MCF 10A (cell line): Measurements from ENCODE around the gene GGA2. TPM values are rescaled to one million over a fixed set of nuclear protein-coding genes. Genes with fewer than 3 reads are reported as not detected.

ENCODE experiments used
- Bru-seq: library from RNA; stranded (reverse); fragments of 400-500 nt; gene quantifications from one replicate; lab custom pipeline; 2021; lab: Mats Ljungman, UMichigan
- BruChase-seq, 2 experiments: library from RNA; stranded (reverse); fragments of 400-500 nt; gene quantifications; one replicate each; lab custom pipeline; 2021; lab: Mats Ljungman, UMichigan
- BruUV-seq: library from RNA; stranded (reverse); fragments of 400-500 nt; replicated peaks from 2 replicates; lab custom pipeline; 2021; lab: Mats Ljungman, UMichigan
- CTCF ChIA-PET: fragments of 300-600 bp; sonication (Branson Sonifier 250); formaldehyde crosslinking; extraction: SDS; loops from one replicate; lab custom pipeline; 2021; ENCODE audit warnings: antibody characterized with exemption, inconsistent platforms; lab: Yijun Ruan, JAX
- POLR2A ChIA-PET: fragments of 300-600, 350-650 bp; sonication (Branson Sonifier 250); formaldehyde crosslinking; extraction: SDS; loops from one replicate; lab custom pipeline; 2020; ENCODE audit warnings: antibody characterized with exemption, inconsistent platforms; lab: Yijun Ruan, JAX
- DNase-seq: peaks from one replicate; pipeline ENCODE4 v3.0.0-alpha.2; 2018; ENCODE audit not compliant: unreplicated experiment
- H3K27ac Mint-ChIP-seq: one replicate; pipeline ENCODE4 v1.8.0; 2022; ENCODE audit warnings: mild to moderate bottlenecking, low read depth, mixed read lengths; ENCODE audit not compliant: unreplicated experiment
- H3K27me3 Mint-ChIP-seq: one replicate; pipeline ENCODE4 v1.8.0; 2022; ENCODE audit warnings: mixed read lengths; ENCODE audit not compliant: insufficient read depth, unreplicated experiment
- H3K36me3 Mint-ChIP-seq: one replicate; pipeline ENCODE4 v1.8.0; 2022; ENCODE audit warnings: mild to moderate bottlenecking, moderate library complexity, mixed read lengths; ENCODE audit not compliant: insufficient read depth, unreplicated experiment
- H3K4me1 Mint-ChIP-seq: one replicate; pipeline ENCODE4 v1.8.0; 2022; ENCODE audit warnings: mixed read lengths; ENCODE audit not compliant: insufficient read depth, unreplicated experiment
- H3K4me3 Mint-ChIP-seq: one replicate; pipeline ENCODE4 v1.8.0; 2022; ENCODE audit warnings: mild to moderate bottlenecking, moderate library complexity, mixed read lengths; ENCODE audit not compliant: unreplicated experiment
- H3K9me3 Mint-ChIP-seq: one replicate; pipeline ENCODE4 v1.8.0; 2022; ENCODE audit warnings: mixed read lengths; ENCODE audit not compliant: unreplicated experiment
- CTCF ChIP-seq: fragments of 200-600 bp; IDR thresholded peaks from one replicate; pipeline ENCODE4 v1.8.0; 2022; ENCODE audit warnings: antibody characterized with exemption, mild to moderate bottlenecking; ENCODE audit not compliant: unreplicated experiment
- intact Hi-C: fragments of 100-400 bp; cut with micrococcal nuclease; formaldehyde crosslinking; loops from 2 replicates; pipeline ENCODE4 v1.14.1; 2022
- long read RNA-seq: library from polyadenylated mRNA; stranded (forward); transcript quantifications from one replicate; pipeline ENCODE4 v2.0.0, GENCODE V29; 2022
- total RNA-seq: library from RNA; stranded (reverse); gene quantifications from 2 replicates; pipeline ENCODE4 v1.2.3, GENCODE V29; 2022

Gene GGA2
- total RNA-seq, result 22.2 and 40.9 TPM in 2 replicates
- percentile 66 among the genes with signal in this experiment for Bru-seq, nascent RNA
- BruChase-seq, experiment 1, labeled RNA remaining after a 6-hour chase, result percentile 80 among the genes with signal in this experiment
- BruChase-seq, experiment 2, labeled RNA remaining after a 2-hour chase, result percentile 75 among the genes with signal in this experiment
- long read RNA-seq, full-length matches to known transcripts, result 43 of 64 reads
- long read RNA-seq, partial matches to known transcripts, result 2 of 64 reads
- long read RNA-seq, other reads (novel, unspliced or antisense), result 19 of 64 reads

GRCh38 chr16:23510164-23510914 lies at the start of gene GGA2:
Gene GGA2, minus strand, starts transcription at chr16:23510494. Its CDS starts 83 bp downstream, at chr16:23510411.
- peaks cover 10% of the 10 kb centered on the region for H3K36me3 Mint-ChIP-seq
- intact Hi-C loops, result no loop called here
- peaks cover 19% of the 10 kb centered on the region for H3K4me1 Mint-ChIP-seq
- H3K27ac Mint-ChIP-seq, result peak within 1 kb of the TSS; percentile 46
- no TSS peak for BruUV-seq
- H3K27me3 Mint-ChIP-seq, result no peaks in the 10 kb centered on the region
- CTCF ChIA-PET, result interaction anchor here (0.6 to 1.2 kb wide), 2 partner anchors 11 to 87 kb away, joined by 3 to 5 read pairs; no protein-coding TSS in a partner anchor
- POLR2A ChIA-PET, result interaction anchor here (0.6 to 2.6 kb wide), 11 partner anchors 10 to 509 kb away, joined by 3 to 20 read pairs (median 4); partner anchors contain the start of genes COG7, EARS2 and UBFD1
- H3K9me3 Mint-ChIP-seq, result no peaks in the 10 kb centered on the region
- peak within 1 kb of the TSS; percentile 90 for H3K4me3 Mint-ChIP-seq
- peak; percentile 69 for DNase-seq
- TF ChIP-seq CTCF, result no peak

GRCh38 chr16:23557779-23558702 lies 47.7 kb upstream of the GGA2 start:
- BruUV-seq, result no TSS peak
- Mint-ChIP-seq H3K4me3 (peak overlapping the region; percentile 96), H3K27me3 (no peaks in the 10 kb centered on the region), H3K4me1 (peaks cover 10% of the 10 kb centered on the region), H3K9me3 (no peaks in the 10 kb centered on the region), H3K36me3 (peaks cover 36% of the 10 kb centered on the region), H3K27ac (peak overlapping the region; percentile 88)
- ChIA-PET CTCF (interaction anchor here (0.6 to 2.5 kb wide), 19 partner anchors 8 to 1021 kb away, joined by 3 to 12 read pairs (median 3); partner anchors contain the start of gene NDUFAB1), POLR2A (interaction anchor here (0.6 to 2.7 kb wide), 22 partner anchors 7 to 1457 kb away, joined by 3 to 24 read pairs (median 4); partner anchors contain the start of genes ARHGAP17, DCTN5, GGA2 and PALB2)
- intact Hi-C loops, result loop anchor here (1.0 to 2.0 kb wide), 4 partner anchors 38 to 170 kb away; partner anchors contain the start of genes COG7 and NDUFAB1
- no peak for TF ChIP-seq CTCF
- DNase-seq, result peak; percentile 74

DNA sequence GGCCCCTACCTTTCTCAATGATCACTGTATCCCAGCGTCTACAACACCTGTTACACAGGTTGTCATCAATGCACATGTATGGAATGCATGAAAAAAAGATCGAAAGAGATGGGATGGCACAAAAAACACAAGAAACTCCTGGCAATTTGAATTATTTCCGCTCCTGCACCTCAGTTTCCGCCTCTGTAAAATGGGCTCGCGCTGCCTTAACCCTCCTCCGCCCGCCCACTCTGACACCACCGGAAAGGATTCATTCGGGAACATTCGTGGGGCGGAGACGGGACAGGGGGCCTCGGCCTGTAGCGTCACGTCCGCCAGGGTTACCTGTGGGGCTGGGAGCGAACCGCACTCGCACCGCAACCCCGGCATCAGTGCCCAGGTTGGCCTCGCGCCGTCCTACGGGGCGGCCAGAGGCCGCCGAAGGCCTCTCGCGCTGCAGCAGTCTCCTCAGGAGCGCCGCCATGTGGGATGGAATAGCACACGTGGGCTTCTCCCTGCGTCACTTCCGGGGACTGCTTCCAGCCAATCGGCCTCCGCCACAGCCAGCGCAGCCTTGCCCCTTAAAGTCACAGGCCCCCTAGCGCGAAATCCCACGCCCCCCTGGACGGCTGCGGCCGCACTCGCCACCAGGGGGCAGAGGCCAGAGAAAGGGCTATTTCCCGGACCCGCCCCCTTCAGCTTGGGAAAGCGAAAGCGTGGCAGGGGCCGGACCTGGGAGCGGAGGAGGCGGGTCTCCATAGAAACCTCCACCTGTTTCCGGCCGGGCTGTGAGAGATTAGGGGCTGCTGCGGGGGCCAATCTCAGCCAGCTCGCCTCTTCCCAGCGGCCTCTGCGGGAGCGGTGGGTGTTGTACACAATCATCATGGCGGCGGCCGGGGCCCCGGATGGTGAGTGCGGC lies 46.8 kb upstream of the GGA2 start, which contains the start of the genes EARS2 and UBFD1:
TSS of gene EARS2 (minus strand) at position 470 of the 898 bp plus-strand sequence. CDS start at position 463, 7 bp downstream.
TSS of gene UBFD1 (plus strand) at position 847 of the 898 bp plus-strand sequence. CDS start at position 863, 16 bp downstream.
- intact Hi-C loops, result loop anchor here (1.0 to 2.0 kb wide), 4 partner anchors 39 to 171 kb away; partner anchors contain the start of genes COG7 and NDUFAB1

More for the DNA sequence above, 46.8 kb upstream of the GGA2 start, which contains the start of the genes EARS2 and UBFD1:
- CTCF ChIA-PET, result interaction anchor here (0.6 to 2.5 kb wide), 12 partner anchors 7 to 463 kb away, joined by 3 to 12 read pairs (median 3); partner anchors contain the start of gene NDUFAB1
- peak within 1 kb of the TSS; percentile 88 for H3K27ac Mint-ChIP-seq
- no peaks in the 10 kb centered on the region for H3K27me3 Mint-ChIP-seq
- no peaks in the 10 kb centered on the region for H3K9me3 Mint-ChIP-seq
- peaks cover 29% of the 10 kb centered on the region for H3K36me3 Mint-ChIP-seq
- TF ChIP-seq CTCF, result peak; percentile 87
- H3K4me1 Mint-ChIP-seq, result peaks cover 10% of the 10 kb centered on the region
- H3K4me3 Mint-ChIP-seq, result peak within 1 kb of the TSS; percentile 96
- DNase-seq, result peak; percentile 98
- POLR2A ChIA-PET, result interaction anchor here (0.6 to 2.7 kb wide), 16 partner anchors 8 to 1458 kb away, joined by 3 to 24 read pairs (median 4); partner anchors contain the start of genes ARHGAP17, DCTN5, GGA2 and PALB2
- TSS peak; percentile 63 for BruUV-seq
